PC-3 (cell line): ENCODE results near the gene ENAH.
"Not testable (repeated sequence)": the region's sequence is repeated elsewhere in the genome, so short reads cannot be mapped to it uniquely, and the experiment has no call there.

Experiments used
- CTCF ChIP-seq: fragments of 300-600 bp; sonication (generic); conservative IDR thresholded peaks from 2 replicates; pipeline ENCODE4 v1.5.1; 2017; ENCODE audit warnings: antibody characterized with exemption, low read depth, mild to moderate bottlenecking, low read length
- EZH2 ChIP-seq: fragments of 300-600 bp; sonication (generic); IDR thresholded peaks from one replicate; pipeline ENCODE4 v1.6.1; 2017; ENCODE audit warnings: antibody characterized with exemption, mild to moderate bottlenecking, low read length; ENCODE audit not compliant: unreplicated experiment
- EZH2phosphoT487 ChIP-seq: fragments of 300-600 bp; sonication (generic); IDR thresholded peaks from 2 replicates; pipeline ENCODE4 v1.6.1; 2018; ENCODE audit warnings: mild to moderate bottlenecking, antibody characterized with exemption, low read length, borderline replicate concordance

GRCh38 chr1:225636992-225637391, 15.9 kb downstream of the ENAH start:
- TF ChIP-seq CTCF, EZH2, EZH2phosphoT487: not testable (repeated sequence)
